Retina (tissue), 1 donor: ENCODE data around the gene BTBD9.

ENCODE experiments used
- DNase-seq: peaks from one replicate; pipeline ENCODE4 v3.0.0-alpha.2; 2016

BTBD9 gene

GRCh38 chr6:38639498-38640215 lies at the start of gene BTBD9:
Gene BTBD9, minus strand, starts transcription at chr6:38639929.
- DNase-seq: peak; percentile 98

- no peak for DNase-seq
Measured at GRCh38 chr6:38688579-38689087, 48.9 kb upstream of the BTBD9 start.

- no peak for DNase-seq
Measured at GRCh38 chr6:38687549-38687948, 47.8 kb upstream of the BTBD9 start.

GRCh38 chr6:38687043-38687353 lies 47.3 kb upstream of the BTBD9 start:
- no peak for DNase-seq

- no peak for DNase-seq
Measured at GRCh38 chr6:38686270-38687042, 46.7 kb upstream of the BTBD9 start.

- no peak for DNase-seq
Measured at GRCh38 chr6:38684904-38685303, 45.2 kb upstream of the BTBD9 start.

- DNase-seq: no peak
Measured at GRCh38 chr6:38684237-38684636, 44.5 kb upstream of the BTBD9 start.

GRCh38 chr6:38681850-38682249 lies 42.1 kb upstream of the BTBD9 start:
- DNase-seq: no peak

GRCh38 chr6:38679668-38680067 lies 39.9 kb upstream of the BTBD9 start:
- no peak for DNase-seq

GRCh38 chr6:38678178-38678760 lies 38.5 kb upstream of the BTBD9 start:
- no peak for DNase-seq

- no peak for DNase-seq
Measured at GRCh38 chr6:38676974-38677544, 37.3 kb upstream of the BTBD9 start.

- no peak for DNase-seq
Measured at GRCh38 chr6:38676236-38676973, 36.7 kb upstream of the BTBD9 start.

GRCh38 chr6:38673397-38674165 lies 33.9 kb upstream of the BTBD9 start:
- no peak for DNase-seq

- DNase-seq: peak; percentile 8
Measured at GRCh38 chr6:38671885-38672467, 32.2 kb upstream of the BTBD9 start.

- no peak for DNase-seq
Measured at GRCh38 chr6:38658418-38659167, 18.9 kb upstream of the BTBD9 start.

- DNase-seq: no peak
Measured at GRCh38 chr6:38656896-38657295, 17.2 kb upstream of the BTBD9 start.

GRCh38 chr6:38654263-38654662 lies 14.5 kb upstream of the BTBD9 start:
- no peak for DNase-seq

- no peak for DNase-seq
Measured at GRCh38 chr6:38651121-38651784, 11.5 kb upstream of the BTBD9 start.

GRCh38 chr6:38650207-38650752 lies 10.6 kb upstream of the BTBD9 start:
- no peak for DNase-seq

GRCh38 chr6:38649744-38650143 lies 10.0 kb upstream of the BTBD9 start:
- no peak for DNase-seq
